Heart right ventricle (tissue), 16 donors: ENCODE data around the gene CHRNG. TPM values are rescaled to one million over a fixed set of nuclear protein-coding genes. Genes with fewer than 3 reads are reported as not detected.

Experiments
- ATAC-seq, 8 donors: fragments of 200-7000 bp; cut with Tn5 transposase; one replicate each; pipeline ENCODE4 v1.9.1; 2020; ENCODE audit warnings: mild to moderate bottlenecking in 8 of 8, moderate library complexity in 8 of 8, moderate number of reproducible peaks in 1 of 8
- DNase-seq, 2 donors: peaks; one replicate each; pipeline ENCODE4 v3.0.0-alpha.2; 2020
- H3K27ac ChIP-seq, 10 donors: fragments of 200-600 bp; sonication (generic) in 2 of 10; one replicate each; pipeline versions ENCODE4 v1.5.0 to v1.8.0; 2020 to 2022; ENCODE audit warnings: mild to moderate bottlenecking in 3 of 10
- H3K27me3 ChIP-seq, 7 donors: fragments of 200-600 bp; one replicate each; pipeline ENCODE4 v1.8.0; 2021 to 2022; ENCODE audit warnings: mild to moderate bottlenecking in 2 of 7
- H3K36me3 ChIP-seq, 9 donors: fragments of 200-600 bp; sonication (generic) in 1 of 9; one replicate each; pipeline versions ENCODE4 v1.5.0 to v1.8.0; 2020 to 2022; ENCODE audit warnings: mild to moderate bottlenecking in 2 of 9
- H3K4me1 ChIP-seq, 9 donors: fragments of 200-600 bp; sonication (generic) in 1 of 9; one replicate each; pipeline versions ENCODE4 v1.5.0 to v1.8.0; 2020 to 2022; ENCODE audit warnings: mild to moderate bottlenecking in 4 of 9
- H3K4me3 ChIP-seq, 10 donors: fragments of 200-600 bp; sonication (generic) in 2 of 10; one replicate each; pipeline versions ENCODE4 v1.5.0 to v1.8.0; 2020 to 2022; ENCODE audit warnings: mild to moderate bottlenecking in 7 of 10, moderate library complexity in 2 of 10
- H3K9me3 ChIP-seq, 11 donors: fragments of 200-600 bp in 10 of 11; sonication (generic) in 2 of 11; one replicate each; pipeline versions ENCODE4 v1.5.0 to v1.8.0; 2013 to 2022; ENCODE audit warnings: mild to moderate bottlenecking in 2 of 11, control low read depth in 1 of 11, moderate library complexity in 1 of 11
- WGBS, 2 donors: extraction: QIAGEN DNeasy Blood & Tissue Kit; methylation state at CpG; one replicate each; pipeline ENCODE4 v1.1.7; 2013; ENCODE audit warnings: inconsistent platforms in 1 of 2; 5-methylcytosine and 5-hydroxymethylcytosine counted together
- intact Hi-C, 10 donors: fragments of 100-400 bp; cut with DNase I; formaldehyde crosslinking; loops; one replicate each; pipeline versions ENCODE4 v1.11.1 to v1.14.2; 2022
- polyA plus RNA-seq, 2 donors: library from polyadenylated mRNA; stranded (reverse); fragments of 200-250 nt; gene quantifications; one replicate each; pipeline ENCODE4 v1.2.3, GENCODE V29; 2013
- total RNA-seq, 10 donors: library from RNA; stranded (reverse); fragmentation: NEBNext Ultra II Directional in 3 of 10; extraction: Animal tissue kit (Norgen Biotek cat#: 25700) in 3 of 10; gene quantifications; one replicate each; pipeline versions ENCODE4 v1.2.1 to v1.2.4, GENCODE V29; 2021 to 2023
- TF ChIP-seq, protein P1 (sequence below), 9 donors: fragments of 200-600 bp; sonication (generic) in 2 of 9; IDR thresholded peaks; one replicate each; pipeline versions ENCODE4 v1.5.0 to v1.8.0; 2021 to 2022; ENCODE audit warnings: antibody characterized with exemption in 9 of 9, mild to moderate bottlenecking in 5 of 9, moderate library complexity in 1 of 9
- donor health status: Arrhythmogenic right ventricular cardiomyopathy.
- donor health status: ischemic (EF 13 %, LVEDD 7.1; RV severe dilation, severe dysfunction).
- donor health status: healthy with polysubstance abuse.
- donor health status: DM: no; HTN: yes; CAD: no.
- donor health status: DM: no; HTN: no; CAD: no.
- donor health status: ischemic (EF 25% LVEDD 6.9; RV normal size, moderate dysfunction).
- donor health status: ischemic (EF 25% LVEDD 5.7; RV mildly dilated, moderate dysfunction).
- donor health status: healthy.
- donor health status: DM: yes; HTN: yes; CAD: no.
- donor health status: Ischemic cardiomyopathy.
- donor health status: ischemic (EF 35%, LVEDD 5.7; RV mildly dilated, moderate dysfunction).
- donor health status: nonischemic (EF 11% LVEDD 7.7; RV severe dilation, severe dysfunction).
- donor health status: DM: yes; HTN: yes; CAD: no.
- donor health status: PGD.
- donor health status: ischemic (EF 29% LVEDD 5.4; RV normal size, mild dysfunction).
- donor health status: nonischemic (EF 23%, LVEDD 6.1; RV moderate dilation, normal function).

The CHRNG gene
- total and polyA plus RNA-seq, 12 donors: not detected

- Histone ChIP-seq H3K36me3 (peaks cover 0 to 86% (median 39%) of the 10 kb centered on the region in 9 donors), H3K9me3 (no peaks in the 10 kb centered on the region), H3K27ac (no peak overlapping the region), H3K4me3 (no peak overlapping the region), H3K4me1 (peaks cover 5 to 39% (median 22%) of the 10 kb centered on the region in 9 donors), H3K27me3 (no peaks in the 10 kb centered on the region)
- DNase-seq (no peak), ATAC-seq (no peak)
- TF ChIP-seq, protein P1, sequence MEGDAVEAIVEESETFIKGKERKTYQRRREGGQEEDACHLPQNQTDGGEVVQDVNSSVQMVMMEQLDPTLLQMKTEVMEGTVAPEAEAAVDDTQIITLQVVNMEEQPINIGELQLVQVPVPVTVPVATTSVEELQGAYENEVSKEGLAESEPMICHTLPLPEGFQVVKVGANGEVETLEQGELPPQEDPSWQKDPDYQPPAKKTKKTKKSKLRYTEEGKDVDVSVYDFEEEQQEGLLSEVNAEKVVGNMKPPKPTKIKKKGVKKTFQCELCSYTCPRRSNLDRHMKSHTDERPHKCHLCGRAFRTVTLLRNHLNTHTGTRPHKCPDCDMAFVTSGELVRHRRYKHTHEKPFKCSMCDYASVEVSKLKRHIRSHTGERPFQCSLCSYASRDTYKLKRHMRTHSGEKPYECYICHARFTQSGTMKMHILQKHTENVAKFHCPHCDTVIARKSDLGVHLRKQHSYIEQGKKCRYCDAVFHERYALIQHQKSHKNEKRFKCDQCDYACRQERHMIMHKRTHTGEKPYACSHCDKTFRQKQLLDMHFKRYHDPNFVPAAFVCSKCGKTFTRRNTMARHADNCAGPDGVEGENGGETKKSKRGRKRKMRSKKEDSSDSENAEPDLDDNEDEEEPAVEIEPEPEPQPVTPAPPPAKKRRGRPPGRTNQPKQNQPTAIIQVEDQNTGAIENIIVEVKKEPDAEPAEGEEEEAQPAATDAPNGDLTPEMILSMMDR (IDR thresholded peaks at IDR 0.05): no peak
- intact Hi-C loops: loop anchor here in 1 of 10 donors (1.0 kb wide), 1 partner anchor 33 kb away; no protein-coding TSS in a partner anchor
- WGBS, 2 donors: 83 to 91% methylated on average over 3 of the region's 3 CpGs
Observed at GRCh38 chr2:232556426-232556825, 16.9 kb downstream of the CHRNG start.

- Histone ChIP-seq H3K27ac (no peak overlapping the region), H3K4me1 (peaks cover 0 to 4% (median 2%) of the 10 kb centered on the region in 9 donors), H3K36me3 (peaks cover 5 to 100% (median 70%) of the 10 kb centered on the region in 9 donors), H3K4me3 (no peak overlapping the region), H3K9me3 (no peaks in the 10 kb centered on the region), H3K27me3 (no peaks in the 10 kb centered on the region)
- TF ChIP-seq, protein P1 (IDR thresholded peaks at IDR 0.05): no peak
- intact Hi-C loops: no loop called here
- ATAC-seq (no peak), DNase-seq (no peak)
- 85 to 90% methylated on average over 8 of the region's 8 CpGs for WGBS, 2 donors
Observed at GRCh38 chr2:232562515-232563151, 23.1 kb downstream of the CHRNG start.

DNA sequence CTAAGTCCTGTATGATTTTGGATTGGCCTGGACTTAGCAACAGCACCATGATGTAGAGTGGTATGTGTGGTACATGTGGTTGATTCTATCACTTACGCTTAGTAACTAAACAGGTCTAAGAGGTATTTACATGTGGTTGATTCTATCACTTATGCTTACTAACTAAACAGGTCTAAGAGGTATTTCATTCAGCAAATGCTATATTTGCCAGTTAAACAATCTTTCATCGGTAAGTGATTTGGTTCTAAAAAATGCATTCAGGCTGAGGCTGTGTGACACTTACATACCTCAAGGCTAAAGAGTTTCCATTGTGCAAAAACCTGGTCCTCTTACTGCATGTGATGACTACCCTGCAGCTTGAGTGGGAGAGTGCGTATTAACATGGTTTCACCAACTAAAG lies 24.1 kb downstream of the CHRNG start:
- ATAC-seq (no peak), DNase-seq (no peak)
- no peak overlapping the region for H3K4me3 ChIP-seq
- H3K27ac ChIP-seq: no peak overlapping the region
- intact Hi-C loops: no loop called here
- peaks cover 5 to 100% (median 61%) of the 10 kb centered on the region in 9 donors for H3K36me3 ChIP-seq
- TF ChIP-seq, protein P1 (IDR thresholded peaks at IDR 0.05): no peak
- no peaks in the 10 kb centered on the region for H3K9me3 ChIP-seq
- H3K4me1 ChIP-seq: peaks cover 0 to 14% (median 8%) of the 10 kb centered on the region in 9 donors
- 44 to 65% methylated on average over 3 of the region's 3 CpGs for WGBS, 2 donors
- H3K27me3 ChIP-seq: no peaks in the 10 kb centered on the region

- Histone ChIP-seq H3K36me3 (peaks cover 5 to 100% (median 78%) of the 10 kb centered on the region in 9 donors), H3K27ac (no peak overlapping the region), H3K9me3 (no peaks in the 10 kb centered on the region), H3K4me3 (no peak overlapping the region), H3K4me1 (peaks cover 0 to 16% (median 8%) of the 10 kb centered on the region in 9 donors), H3K27me3 (no peaks in the 10 kb centered on the region)
- intact Hi-C loops: no loop called here
- no peak for ATAC-seq
- DNase-seq: no peak
- TF ChIP-seq, protein P1 (IDR thresholded peaks at IDR 0.05): no peak
Observed at GRCh38 chr2:232567721-232568120, 28.2 kb downstream of the CHRNG start.
